Fibroblast of lung (primary cell): ENCODE measurements around the gene QSOX2.

Source experiments
- CTCF ChIP-seq, 2 donors: IDR thresholded peaks in 1 of 2; conservative IDR thresholded peaks in 1 of 2; 1 replicate in 1 of 2; 2 replicates in 1 of 2; pipeline ENCODE4 v1.5.1; 2011 to 2012; ENCODE audit warnings: low read length in 2 of 2, control low read depth in 1 of 2, inconsistent platforms in 1 of 2, low read depth in 1 of 2, mild to moderate bottlenecking in 1 of 2
- EZH2 ChIP-seq: IDR thresholded peaks from 2 replicates; pipeline ENCODE4 v1.5.1; 2012; ENCODE audit warnings: low read length, control low read depth, mild to moderate bottlenecking; ENCODE audit errors: missing control alignments

- TF ChIP-seq CTCF (conservative IDR thresholded peaks at IDR 0.05 in 1 of 2, IDR thresholded peaks at IDR 0.05 in 1 of 2; ENCODE audit: low read depth in 1 of 2, low read length in 2 of 2) (no peak), EZH2 (no peak)
Measured at GRCh38 chr9:136187197-136187596, 58.4 kb downstream of the QSOX2 start.
